Bronchial epithelial cell (primary cell): Measurements from ENCODE around the gene TECPR2. TPM values are rescaled to one million over a fixed set of nuclear protein-coding genes. Genes with fewer than 3 reads are reported as not detected.

Experiments
- DNase-seq: peaks from one replicate; pipeline ENCODE4 v3.0.0-alpha.2; 2010; ENCODE audit warnings: low read depth
- FAIRE-seq: peaks from 2 replicates; lab custom pipeline; 2011; peaks lifted over from hg19 to GRCh38; lab: Jason Lieb, UNC
- H3K27me3 ChIP-seq: 2 replicates; pipeline ENCODE4 v1.5.1; 2011; ENCODE audit warnings: low read length; ENCODE audit not compliant: control insufficient read depth, insufficient read depth
- H3K36me3 ChIP-seq: 2 replicates; pipeline ENCODE4 v1.5.1; 2011; ENCODE audit warnings: low read length; ENCODE audit not compliant: control insufficient read depth, insufficient read depth
- H3K4me3 ChIP-seq: 2 replicates; pipeline ENCODE4 v1.5.1; 2011; ENCODE audit warnings: mild to moderate bottlenecking, low read depth, low read length, control low read depth
- total RNA-seq: library from RNA; depleted of rRNA; stranded (reverse); fragments of >200 nt; gene quantifications from 2 replicates; pipeline ENCODE4 v1.2.1, GENCODE V29; 2014
- TF ChIP-seq, protein P1 (sequence below): IDR thresholded peaks from 2 replicates; pipeline ENCODE4 v1.5.1; 2011; ENCODE audit warnings: mild to moderate bottlenecking, moderate library complexity, low read length, control low read depth, inconsistent platforms; ENCODE audit not compliant: insufficient read depth, severe bottlenecking

TECPR2 gene
- total RNA-seq, 1 donor from 2014 or later, result 4.7 TPM

DNA sequence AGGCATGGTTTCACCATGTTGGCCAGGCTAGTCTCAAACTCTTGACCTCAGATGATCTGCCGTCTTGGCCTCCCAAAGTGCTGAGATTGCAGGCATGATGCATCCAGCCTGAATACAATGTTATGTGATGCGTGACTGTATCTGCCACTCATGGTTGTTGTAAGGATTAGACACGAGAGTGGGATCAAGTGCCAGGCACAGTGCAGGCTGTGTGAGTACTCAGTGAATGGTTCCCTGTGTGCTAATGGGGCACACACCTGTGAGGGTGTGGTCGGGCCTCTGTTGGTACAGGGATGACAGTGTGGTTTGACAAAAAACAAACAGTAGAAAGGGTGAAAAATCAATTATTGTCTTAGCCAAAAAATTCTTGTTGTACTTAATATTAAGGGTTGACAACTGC is 61.8 kb downstream of the TECPR2 start:
- no peak for FAIRE-seq
- Histone ChIP-seq H3K36me3 (peaks cover 3% of the 10 kb centered on the region), H3K4me3 (no peak overlapping the region)

DNA sequence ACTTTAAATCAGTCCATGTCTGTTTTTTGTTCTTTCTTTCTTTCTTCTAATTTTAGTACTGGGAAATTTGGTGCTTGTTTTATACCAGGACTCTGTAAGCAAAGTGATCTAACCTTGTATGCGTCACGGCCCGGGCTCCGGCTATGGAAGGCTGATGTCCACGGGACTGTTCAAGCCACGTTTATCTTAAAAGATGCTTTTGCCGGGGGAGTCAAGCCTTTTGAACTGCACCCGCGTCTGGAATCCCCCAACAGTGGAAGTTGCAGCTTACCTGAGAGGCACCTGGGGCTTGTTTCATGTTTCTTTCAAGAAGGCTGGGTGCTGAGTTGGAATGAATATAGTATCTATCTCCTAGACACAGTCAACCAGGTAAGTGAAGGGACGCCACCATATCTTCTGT is 62.2 kb downstream of the TECPR2 start:
- no peak for FAIRE-seq
- no peak for DNase-seq
- H3K36me3 ChIP-seq, result peaks cover 3% of the 10 kb centered on the region
- TF ChIP-seq, protein P1, sequence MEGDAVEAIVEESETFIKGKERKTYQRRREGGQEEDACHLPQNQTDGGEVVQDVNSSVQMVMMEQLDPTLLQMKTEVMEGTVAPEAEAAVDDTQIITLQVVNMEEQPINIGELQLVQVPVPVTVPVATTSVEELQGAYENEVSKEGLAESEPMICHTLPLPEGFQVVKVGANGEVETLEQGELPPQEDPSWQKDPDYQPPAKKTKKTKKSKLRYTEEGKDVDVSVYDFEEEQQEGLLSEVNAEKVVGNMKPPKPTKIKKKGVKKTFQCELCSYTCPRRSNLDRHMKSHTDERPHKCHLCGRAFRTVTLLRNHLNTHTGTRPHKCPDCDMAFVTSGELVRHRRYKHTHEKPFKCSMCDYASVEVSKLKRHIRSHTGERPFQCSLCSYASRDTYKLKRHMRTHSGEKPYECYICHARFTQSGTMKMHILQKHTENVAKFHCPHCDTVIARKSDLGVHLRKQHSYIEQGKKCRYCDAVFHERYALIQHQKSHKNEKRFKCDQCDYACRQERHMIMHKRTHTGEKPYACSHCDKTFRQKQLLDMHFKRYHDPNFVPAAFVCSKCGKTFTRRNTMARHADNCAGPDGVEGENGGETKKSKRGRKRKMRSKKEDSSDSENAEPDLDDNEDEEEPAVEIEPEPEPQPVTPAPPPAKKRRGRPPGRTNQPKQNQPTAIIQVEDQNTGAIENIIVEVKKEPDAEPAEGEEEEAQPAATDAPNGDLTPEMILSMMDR, result no peak
- H3K27me3 ChIP-seq, result no peaks in the 10 kb centered on the region
- H3K4me3 ChIP-seq, result no peak overlapping the region

More for the DNA sequence above, 61.8 kb downstream of the TECPR2 start:
- H3K27me3 ChIP-seq, result no peaks in the 10 kb centered on the region
- no peak for DNase-seq
- TF ChIP-seq, protein P1, result no peak

DNA sequence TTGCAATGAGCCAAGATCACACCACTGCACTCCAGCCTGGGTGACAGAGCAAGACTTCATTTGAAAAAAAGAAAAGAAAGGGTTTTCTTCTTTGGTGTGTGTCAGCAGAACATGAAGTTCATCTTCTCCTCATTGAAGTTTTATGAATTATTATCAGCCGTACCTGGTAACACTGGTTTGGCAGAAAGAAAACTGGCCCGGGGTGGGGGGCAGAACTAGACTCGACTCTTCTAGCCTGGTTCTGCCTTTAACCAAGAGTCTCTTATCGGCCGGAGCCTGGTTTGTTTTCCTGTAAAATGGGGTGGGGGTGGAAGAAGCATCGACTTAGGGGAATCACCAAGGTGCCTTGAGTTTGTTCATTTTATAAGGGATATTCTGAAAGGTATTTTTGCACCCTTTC is 64.1 kb downstream of the TECPR2 start:
- DNase-seq (no peak), FAIRE-seq (no peak)
- Histone ChIP-seq H3K27me3 (no peaks in the 10 kb centered on the region), H3K4me3 (no peak overlapping the region), H3K36me3 (peaks cover 1% of the 10 kb centered on the region)
- TF ChIP-seq, protein P1, result no peak

DNA sequence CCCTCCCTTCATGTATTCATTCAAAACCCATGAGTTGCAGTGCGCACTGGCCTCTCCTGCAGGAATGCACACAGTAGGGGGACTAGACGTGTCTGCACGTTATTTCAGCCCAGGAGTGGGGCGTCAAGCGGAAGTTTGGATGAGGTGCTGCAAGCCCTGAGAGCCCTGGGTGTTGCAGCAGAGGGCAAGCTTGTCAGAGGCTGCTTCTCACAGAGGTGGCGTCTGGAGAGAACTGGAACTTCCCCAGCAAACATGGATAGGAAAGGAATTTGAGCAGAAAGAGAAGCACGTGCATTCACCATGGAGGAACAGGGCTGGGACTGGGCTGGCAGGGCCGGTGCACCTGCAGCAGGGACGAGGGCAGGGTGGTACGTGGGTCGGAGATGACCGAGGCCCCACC is 64.9 kb downstream of the TECPR2 start:
- TF ChIP-seq, protein P1, result no peak
- FAIRE-seq (no peak), DNase-seq (no peak)
- Histone ChIP-seq H3K27me3 (no peaks in the 10 kb centered on the region), H3K36me3 (no peaks in the 10 kb centered on the region), H3K4me3 (no peak overlapping the region)

DNA sequence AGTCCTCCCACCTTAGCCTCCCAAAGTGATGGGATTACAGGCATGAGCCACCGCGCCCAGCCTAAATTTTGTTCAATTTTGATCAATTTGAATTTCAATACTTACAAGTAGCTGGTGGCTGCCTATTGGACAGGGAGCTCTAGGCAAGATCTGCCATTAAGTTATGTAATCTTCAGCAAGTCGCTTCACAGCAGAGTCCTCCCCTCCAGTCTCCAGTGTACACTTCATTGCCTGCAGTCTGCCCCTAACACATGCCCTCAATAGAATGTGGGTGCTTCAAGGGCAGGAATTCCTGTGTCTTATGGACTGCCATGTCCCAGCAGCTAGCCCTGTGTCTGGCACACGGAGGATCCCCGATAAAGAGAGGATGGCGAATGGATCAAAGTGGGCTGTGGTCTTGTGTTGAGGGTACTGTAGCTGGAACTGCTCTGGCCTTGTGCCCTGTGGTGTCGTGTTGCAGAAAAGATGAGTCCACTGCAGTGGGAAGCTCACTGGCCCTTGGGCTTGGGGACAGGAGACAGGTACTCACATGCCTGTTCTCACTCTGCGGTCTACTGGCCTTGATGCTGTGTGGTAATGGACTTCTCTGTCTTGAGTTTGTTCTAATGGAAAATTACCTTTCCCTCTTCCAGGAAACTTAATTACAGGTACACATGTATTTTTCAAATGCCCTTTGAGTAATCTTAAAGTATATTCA is 67.6 kb downstream of the TECPR2 start:
- TF ChIP-seq, protein P1, result no peak
- FAIRE-seq, result peak; percentile 36
- no peaks in the 10 kb centered on the region for H3K27me3 ChIP-seq
- H3K4me3 ChIP-seq, result no peak overlapping the region
- no peak for DNase-seq
- H3K36me3 ChIP-seq, result peaks cover 2% of the 10 kb centered on the region

DNA sequence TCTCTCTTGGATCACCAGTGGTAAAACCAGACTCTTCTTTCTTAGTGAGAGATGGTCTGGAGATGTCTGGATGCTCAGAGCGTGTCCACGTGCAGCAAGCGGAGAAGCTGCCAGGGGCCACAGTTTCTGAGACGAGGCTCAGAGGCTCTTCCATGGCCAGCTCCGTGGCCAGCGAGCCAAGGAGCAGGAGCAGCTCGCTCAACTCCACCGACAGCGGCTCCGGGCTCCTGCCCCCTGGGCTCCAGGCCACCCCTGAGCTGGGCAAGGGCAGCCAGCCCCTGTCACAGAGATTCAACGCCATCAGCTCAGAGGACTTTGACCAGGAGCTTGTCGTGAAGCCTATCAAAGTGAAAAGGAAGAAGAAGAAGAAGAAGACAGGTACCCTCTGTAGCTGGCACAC is 69.0 kb downstream of the TECPR2 start:
- FAIRE-seq, result peak; percentile 47
- no peak for DNase-seq
- Histone ChIP-seq H3K4me3 (no peak overlapping the region), H3K27me3 (no peaks in the 10 kb centered on the region), H3K36me3 (peaks cover 2% of the 10 kb centered on the region)
- TF ChIP-seq, protein P1, result no peak
